Neural cell (in vitro differentiated cells): Measurements from ENCODE around the gene PHF5A. TPM values are rescaled to one million over a fixed set of nuclear protein-coding genes. Genes with fewer than 3 reads are reported as not detected.

Experiments used
- H2AFZ ChIP-seq: fragments of 200-600, 300-800 bp; sonication (generic), shearing (Covaris generic); 2 replicates; pipeline ENCODE4 v1.6.0; 2014; ENCODE audit warnings: low read depth, mild to moderate bottlenecking, antibody characterized with exemption, low read length, moderate library complexity
- H3F3A ChIP-seq: fragments of 200-600 bp; shearing (Covaris generic); 2 replicates; pipeline ENCODE4 v1.6.1; 2016; ENCODE audit warnings: mild to moderate bottlenecking, moderate library complexity, mixed read lengths, antibody characterized with exemption, low read length; ENCODE audit not compliant: insufficient read depth, poor library complexity, severe bottlenecking
- H3K27ac ChIP-seq: fragments of 200-600, 300-800 bp; sonication (generic), shearing (Covaris generic); 2 replicates; pipeline ENCODE4 v1.5.1; 2014; ENCODE audit warnings: mild to moderate bottlenecking, low read length, moderate library complexity
- H3K27me3 ChIP-seq: fragments of 300-800, 200-600 bp; sonication (generic), shearing (Covaris generic); 2 replicates; pipeline ENCODE4 v1.6.0; 2014; ENCODE audit warnings: mild to moderate bottlenecking, low read depth, low read length, moderate library complexity; ENCODE audit not compliant: insufficient read depth
- H3K36me3 ChIP-seq: fragments of 300-800, 200-600 bp; sonication (generic), shearing (Covaris generic); 2 replicates; pipeline ENCODE4 v1.5.1; 2014; ENCODE audit warnings: mild to moderate bottlenecking, antibody characterized with exemption, low read length, moderate library complexity; ENCODE audit not compliant: insufficient read depth
- H3K4me2 ChIP-seq: fragments of 300-800, 200-600 bp; sonication (generic), shearing (Covaris generic); 2 replicates; pipeline ENCODE4 v1.6.0; 2014; ENCODE audit warnings: mild to moderate bottlenecking, low read length
- H3K4me3 ChIP-seq: fragments of 300-800, 200-600 bp; sonication (generic), shearing (Covaris generic); 2 replicates; pipeline ENCODE4 v1.5.1; 2014; ENCODE audit warnings: mild to moderate bottlenecking, low read length, moderate library complexity
- H3K79me2 ChIP-seq: fragments of 200-600 bp; shearing (Covaris generic); replicated peaks from 2 replicates; pipeline ENCODE4 v1.6.0; 2014; ENCODE audit warnings: mild to moderate bottlenecking, low read length, moderate library complexity; ENCODE audit not compliant: insufficient read depth
- H3K9ac ChIP-seq: fragments of 300-800, 200-600 bp; sonication (generic), shearing (Covaris generic); 2 replicates; pipeline ENCODE4 v1.6.1; 2016; ENCODE audit warnings: mild to moderate bottlenecking, low read length, mixed read lengths
- H3K9me2 ChIP-seq: fragments of 200-600 bp; shearing (Covaris generic); 2 replicates; pipeline ENCODE4 v1.6.1; 2016; ENCODE audit warnings: mild to moderate bottlenecking, low read length, mixed read lengths; ENCODE audit not compliant: insufficient read depth
- H3K9me3 ChIP-seq: fragments of 200-600, 300-800 bp; sonication (generic), shearing (Covaris generic); 2 replicates; pipeline ENCODE4 v1.6.1; 2016; ENCODE audit warnings: mild to moderate bottlenecking, mixed run types, low read length, moderate library complexity, mixed read lengths
- H4K20me1 ChIP-seq: fragments of 200-600 bp; shearing (Covaris generic); 2 replicates; pipeline ENCODE4 v1.6.1; 2016; ENCODE audit warnings: mild to moderate bottlenecking, mixed run types; ENCODE audit not compliant: insufficient read depth
- CTCF ChIP-seq: fragments of 450-650 bp; IDR thresholded peaks from 2 replicates; pipeline ENCODE4 v1.5.1; 2014; ENCODE audit warnings: antibody characterized with exemption, mild to moderate bottlenecking, moderate library complexity; ENCODE audit not compliant: poor library complexity, severe bottlenecking
- EP300 ChIP-seq: fragments of 450-650 bp; conservative IDR thresholded peaks from 2 replicates; pipeline ENCODE4 v1.6.1; 2014; ENCODE audit warnings: antibody characterized with exemption, mild to moderate bottlenecking, moderate library complexity; ENCODE audit not compliant: poor library complexity, severe bottlenecking
- EZH2 ChIP-seq: fragments of 200-600, 300-800 bp; shearing (Covaris generic), sonication (generic); IDR thresholded peaks from 2 replicates; pipeline ENCODE4 v1.6.1; 2014; ENCODE audit warnings: antibody characterized with exemption, low read length, borderline replicate concordance, mild to moderate bottlenecking; ENCODE audit not compliant: insufficient read depth, poor library complexity, severe bottlenecking
- MXI1 ChIP-seq: fragments of 450-650 bp; conservative IDR thresholded peaks from 2 replicates; pipeline ENCODE4 v1.6.1; 2014; ENCODE audit warnings: antibody characterized with exemption, mild to moderate bottlenecking; ENCODE audit not compliant: poor library complexity, severe bottlenecking
- POLR2AphosphoS5 ChIP-seq: IDR thresholded peaks from 2 replicates; pipeline ENCODE4 v1.6.1; 2012
- RAD21 ChIP-seq: fragments of 450-650 bp; conservative IDR thresholded peaks from 2 replicates; pipeline ENCODE4 v1.6.1; 2014; ENCODE audit warnings: antibody characterized with exemption, mild to moderate bottlenecking, moderate library complexity
- REST ChIP-seq: IDR thresholded peaks from 2 replicates; pipeline ENCODE4 v1.6.1; 2012; ENCODE audit warnings: borderline replicate concordance
- SMC3 ChIP-seq: fragments of 450-650 bp; conservative IDR thresholded peaks from 2 replicates; pipeline ENCODE4 v1.6.1; 2014; ENCODE audit warnings: antibody characterized with exemption, mild to moderate bottlenecking, moderate library complexity; ENCODE audit not compliant: poor library complexity
- TAF1 ChIP-seq: IDR thresholded peaks from 2 replicates; pipeline ENCODE4 v1.6.1; 2012; ENCODE audit warnings: low read depth
- polyA plus RNA-seq: library from polyadenylated mRNA; depleted of rRNA; stranded (reverse); fragments of >200 nt; gene quantifications from 2 replicates; pipeline ENCODE4 v1.2.3, GENCODE V29; 2014

The PHF5A gene
- polyA plus RNA-seq, 1 donor from 2014 or later, result 148 TPM

DNA sequence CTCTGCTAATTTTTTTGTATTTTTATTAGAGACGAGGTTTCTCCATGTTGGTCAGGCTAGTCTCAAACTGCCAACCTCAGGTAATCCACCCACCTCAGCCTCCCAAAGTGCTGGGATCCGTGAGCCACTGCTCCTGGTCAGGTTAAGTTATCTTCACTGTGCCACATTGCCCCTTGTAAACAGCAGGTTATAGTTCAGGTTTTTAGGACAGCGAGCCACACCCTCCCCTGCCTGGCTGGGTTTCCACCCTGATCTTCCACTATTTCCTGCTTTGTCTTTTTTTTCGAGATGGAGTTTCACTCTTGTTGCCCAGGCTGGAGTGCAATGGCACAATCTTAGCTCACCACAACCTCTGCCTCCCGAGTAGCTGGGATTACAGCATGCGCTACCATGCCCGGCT is 16.5 kb upstream of the PHF5A start:
- Histone ChIP-seq H3K4me3 (no peak overlapping the region), H3F3A (no peaks in the 10 kb centered on the region), H3K9me3 (no peaks in the 10 kb centered on the region), H3K4me2 (no peak overlapping the region), H3K27me3 (no peaks in the 10 kb centered on the region), H3K79me2 (peaks cover 72% of the 10 kb centered on the region), H3K9ac (no peak overlapping the region), H2AFZ (no peak overlapping the region), H3K9me2 (no peaks in the 10 kb centered on the region), H3K36me3 (no peaks in the 10 kb centered on the region), H3K27ac (no peak overlapping the region), H4K20me1 (no peaks in the 10 kb centered on the region)
- TF ChIP-seq TAF1 (no peak), SMC3 (no peak), POLR2AphosphoS5 (no peak), EZH2 (no peak), EP300 (no peak), RAD21 (no peak), MXI1 (no peak), REST (no peak)

- H2AFZ ChIP-seq, result no peak overlapping the region
- no peak overlapping the region for H3K4me3 ChIP-seq
- H3K27ac ChIP-seq, result peak overlapping the region; percentile 98
- no peak overlapping the region for H3K4me2 ChIP-seq
- TF ChIP-seq SMC3 (no peak), EZH2 (no peak), CTCF (no peak), REST (no peak), RAD21 (no peak), TAF1 (no peak), MXI1 (no peak), POLR2AphosphoS5 (no peak), EP300 (no peak)
- H3K9ac ChIP-seq, result no peak overlapping the region
- H4K20me1 ChIP-seq, result no peaks in the 10 kb centered on the region
- H3K9me3 ChIP-seq, result no peaks in the 10 kb centered on the region
- H3K36me3 ChIP-seq, result no peaks in the 10 kb centered on the region
- peaks cover 4% of the 10 kb centered on the region for H3F3A ChIP-seq
- peaks cover 64% of the 10 kb centered on the region for H3K79me2 ChIP-seq
- no peaks in the 10 kb centered on the region for H3K27me3 ChIP-seq
- no peaks in the 10 kb centered on the region for H3K9me2 ChIP-seq
These were observed 13.9 kb upstream of the PHF5A start for GRCh38 chr22:41482319-41482935.
